GM21367 (cell line): ENCODE data around the gene CDK16.
A peak's percentile ranks its signal among the peaks of the same experiment; 100 is the strongest.

ENCODE experiments used
- ATAC-seq: cut with Tn5 transposase; IDR thresholded peaks from one replicate; pipeline ENCODE4 v1.9.1; 2021; ENCODE audit not compliant: unreplicated experiment

The CDK16 gene

DNA sequence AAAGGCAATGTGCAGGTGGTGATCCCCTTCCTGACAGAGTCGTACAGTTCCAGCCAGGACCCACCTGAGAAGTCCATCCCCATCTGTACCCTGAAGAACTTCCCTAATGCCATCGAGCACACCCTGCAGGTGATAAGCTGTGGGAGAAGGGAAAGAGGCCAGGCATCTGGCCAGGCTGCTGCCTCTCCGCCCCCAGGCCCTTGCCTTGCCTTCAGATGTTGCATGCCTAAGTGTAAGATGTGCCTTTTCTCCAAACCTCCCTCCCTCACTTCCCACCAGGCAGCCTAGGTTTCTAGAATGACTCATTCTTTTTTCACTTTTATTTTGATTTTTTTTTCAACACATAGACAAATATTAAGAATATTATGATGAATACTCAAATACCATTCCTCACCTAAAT, 12.2 kb upstream of the CDK16 start:
- ATAC-seq, result no peak

DNA sequence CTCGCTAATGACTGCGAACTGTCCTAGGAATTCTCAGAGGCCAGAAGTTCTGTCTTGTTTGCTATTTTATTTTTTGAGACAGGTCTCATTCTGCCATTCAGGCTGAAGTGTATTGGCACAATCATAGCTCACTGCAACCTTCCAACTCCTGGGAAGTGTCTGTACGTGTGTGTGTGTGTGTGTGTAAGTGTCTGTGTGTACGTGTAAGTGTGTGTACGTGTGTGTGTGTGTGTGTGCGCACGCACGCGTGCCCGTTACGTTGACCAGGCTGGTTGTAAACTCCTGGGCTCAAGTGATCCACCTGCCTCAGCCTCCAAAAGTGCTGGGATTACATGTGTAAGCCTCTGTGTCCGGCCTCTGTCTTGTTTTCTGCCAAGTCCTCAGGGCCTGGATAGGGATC, 10.4 kb upstream of the CDK16 start:
- ATAC-seq, result no peak

DNA sequence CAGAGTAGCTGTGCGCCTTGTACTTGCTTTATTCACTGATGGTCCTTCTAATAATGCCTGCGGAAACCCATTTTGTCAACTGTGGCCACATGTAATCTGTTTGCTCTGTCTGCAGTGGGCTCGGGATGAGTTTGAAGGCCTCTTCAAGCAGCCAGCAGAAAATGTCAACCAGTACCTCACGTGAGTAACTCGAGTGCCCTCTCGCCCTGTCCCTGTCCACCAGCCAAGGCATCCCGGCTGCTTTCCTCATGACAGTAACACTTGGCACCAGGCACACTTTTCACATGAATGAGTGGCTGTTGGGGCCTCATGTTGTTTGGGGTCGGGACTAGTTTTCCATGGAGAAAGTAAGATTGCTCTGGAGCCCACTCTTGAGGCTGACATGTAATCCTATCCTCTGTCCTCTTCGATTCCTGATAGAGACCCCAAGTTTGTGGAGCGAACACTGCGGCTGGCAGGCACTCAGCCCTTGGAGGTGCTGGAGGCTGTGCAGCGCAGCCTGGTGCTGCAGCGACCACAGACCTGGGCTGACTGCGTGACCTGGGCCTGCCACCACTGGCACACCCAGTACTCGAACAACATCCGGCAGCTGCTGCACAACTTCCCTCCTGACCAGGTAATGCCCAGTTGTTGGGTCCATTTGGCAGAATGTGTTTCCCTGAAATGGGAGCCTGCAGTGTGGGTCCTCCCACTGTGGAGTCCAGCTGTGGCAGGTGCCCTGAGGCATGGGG, 8.8 kb upstream of the CDK16 start:
- ATAC-seq, result no peak

DNA sequence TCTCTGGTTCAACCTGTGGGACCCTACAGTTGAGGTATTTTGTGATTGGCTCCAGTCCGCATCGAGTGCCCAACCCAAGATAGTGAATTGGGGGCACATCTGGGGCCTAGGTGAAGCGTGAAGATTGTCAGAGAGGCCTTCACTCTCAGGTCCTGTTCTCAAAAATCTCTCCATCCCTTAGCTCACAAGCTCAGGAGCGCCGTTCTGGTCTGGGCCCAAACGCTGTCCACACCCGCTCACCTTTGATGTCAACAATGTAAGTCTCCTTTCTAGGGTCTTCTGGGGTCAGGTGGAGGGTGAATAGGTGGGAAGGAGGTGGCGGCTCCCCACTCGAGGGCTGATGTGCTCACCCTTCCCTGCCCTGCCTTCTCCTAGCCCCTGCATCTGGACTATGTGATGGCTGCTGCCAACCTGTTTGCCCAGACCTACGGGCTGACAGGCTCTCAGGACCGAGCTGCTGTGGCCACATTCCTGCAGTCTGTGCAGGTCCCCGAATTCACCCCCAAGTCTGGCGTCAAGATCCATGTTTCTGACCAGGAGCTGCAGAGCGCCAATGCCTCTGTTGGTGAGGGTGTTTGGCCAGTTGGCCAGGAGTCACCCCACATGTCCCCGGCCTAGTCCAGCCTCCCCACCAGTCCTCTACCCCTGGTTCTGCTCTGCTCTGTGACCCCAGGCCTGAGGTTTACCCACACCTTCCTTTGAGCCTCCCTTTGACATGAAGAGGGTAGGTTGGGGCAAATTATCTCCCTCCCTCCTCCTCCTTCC, 7.6 kb upstream of the CDK16 start:
- ATAC-seq, result no peak

DNA sequence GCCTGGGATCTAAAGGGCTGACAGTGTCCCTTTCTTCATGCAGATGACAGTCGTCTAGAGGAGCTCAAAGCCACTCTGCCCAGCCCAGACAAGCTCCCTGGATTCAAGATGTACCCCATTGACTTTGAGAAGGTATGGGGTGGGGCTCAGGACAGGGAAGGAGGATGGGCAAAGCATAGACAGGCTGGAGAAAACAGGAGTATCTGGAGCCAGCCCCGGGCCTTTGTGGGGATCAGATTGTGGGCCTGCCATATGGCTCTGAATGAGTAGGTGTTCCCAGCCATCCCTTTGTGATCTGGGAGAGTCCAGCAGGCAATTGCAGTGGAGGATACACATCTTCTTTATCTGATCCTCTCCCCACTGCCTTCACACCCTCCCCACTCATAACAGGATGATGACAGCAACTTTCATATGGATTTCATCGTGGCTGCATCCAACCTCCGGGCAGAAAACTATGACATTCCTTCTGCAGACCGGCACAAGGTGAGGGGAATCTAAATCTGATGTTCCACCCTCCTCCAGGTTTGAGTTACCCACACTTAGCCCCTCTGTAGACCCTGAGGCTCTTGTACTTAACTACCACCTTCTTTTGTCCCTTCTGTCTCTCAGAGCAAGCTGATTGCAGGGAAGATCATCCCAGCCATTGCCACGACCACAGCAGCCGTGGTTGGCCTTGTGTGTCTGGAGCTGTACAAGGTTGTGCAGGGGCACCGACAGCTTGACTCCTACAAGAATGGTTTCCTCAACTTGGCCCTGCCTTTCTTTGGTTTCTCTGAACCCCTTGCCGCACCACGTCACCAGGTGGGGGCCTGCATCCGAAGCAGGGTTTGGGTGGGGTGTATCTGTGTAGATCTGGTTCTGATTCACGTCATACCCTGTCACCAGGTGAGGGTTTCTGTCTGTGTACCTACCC, 5.8 kb upstream of the CDK16 start:
- ATAC-seq, result no peak

DNA sequence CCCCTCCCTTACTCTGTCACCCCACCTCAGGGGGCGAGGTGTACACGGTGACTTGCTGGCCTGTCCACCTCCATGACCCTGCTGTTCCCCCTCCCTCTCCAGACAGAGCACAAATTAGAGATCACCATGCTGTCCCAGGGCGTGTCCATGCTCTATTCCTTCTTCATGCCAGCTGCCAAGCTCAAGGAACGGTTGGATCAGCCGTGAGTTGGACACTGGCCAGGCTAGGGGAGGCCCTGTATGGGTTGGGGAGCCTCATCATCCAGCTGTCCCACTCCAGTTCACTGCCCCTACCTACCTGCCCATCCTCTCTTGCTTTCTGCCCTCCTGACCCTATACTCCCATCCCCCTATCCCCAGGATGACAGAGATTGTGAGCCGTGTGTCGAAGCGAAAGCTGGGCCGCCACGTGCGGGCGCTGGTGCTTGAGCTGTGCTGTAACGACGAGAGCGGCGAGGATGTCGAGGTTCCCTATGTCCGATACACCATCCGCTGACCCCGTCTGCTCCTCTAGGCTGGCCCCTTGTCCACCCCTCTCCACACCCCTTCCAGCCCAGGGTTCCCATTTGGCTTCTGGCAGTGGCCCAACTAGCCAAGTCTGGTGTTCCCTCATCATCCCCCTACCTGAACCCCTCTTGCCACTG, 3.9 kb upstream of the CDK16 start:
- no peak for ATAC-seq

DNA sequence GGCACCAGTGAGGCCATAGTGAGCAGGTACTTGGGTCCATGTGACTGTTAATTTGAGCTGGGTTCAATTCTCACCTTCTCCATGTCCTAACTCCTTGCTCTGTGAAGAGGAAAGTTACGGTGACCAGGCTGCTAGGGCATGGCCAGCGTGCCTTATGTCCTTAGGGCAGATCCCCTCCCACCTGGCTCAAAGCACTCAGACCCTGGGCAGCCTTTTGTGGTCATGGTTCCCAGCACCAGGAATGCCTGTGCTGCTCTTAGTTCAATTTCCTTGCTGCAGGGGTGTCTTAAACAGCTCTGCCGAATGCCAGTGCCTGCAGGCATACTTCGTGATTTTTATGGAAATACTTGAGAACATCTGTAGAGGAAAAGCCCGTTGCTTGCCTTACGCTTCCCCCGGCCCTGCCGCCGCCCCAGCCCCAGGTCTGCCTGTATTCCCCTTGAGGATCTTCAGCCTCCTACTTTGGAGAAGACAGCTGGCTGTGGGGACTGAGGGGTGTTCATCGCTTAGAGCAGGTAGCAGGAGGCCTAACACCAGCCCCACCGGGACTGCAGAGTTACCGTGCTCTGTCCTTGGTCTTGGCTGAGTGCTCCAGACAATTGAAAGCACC, 3.1 kb upstream of the CDK16 start:
- no peak for ATAC-seq

DNA sequence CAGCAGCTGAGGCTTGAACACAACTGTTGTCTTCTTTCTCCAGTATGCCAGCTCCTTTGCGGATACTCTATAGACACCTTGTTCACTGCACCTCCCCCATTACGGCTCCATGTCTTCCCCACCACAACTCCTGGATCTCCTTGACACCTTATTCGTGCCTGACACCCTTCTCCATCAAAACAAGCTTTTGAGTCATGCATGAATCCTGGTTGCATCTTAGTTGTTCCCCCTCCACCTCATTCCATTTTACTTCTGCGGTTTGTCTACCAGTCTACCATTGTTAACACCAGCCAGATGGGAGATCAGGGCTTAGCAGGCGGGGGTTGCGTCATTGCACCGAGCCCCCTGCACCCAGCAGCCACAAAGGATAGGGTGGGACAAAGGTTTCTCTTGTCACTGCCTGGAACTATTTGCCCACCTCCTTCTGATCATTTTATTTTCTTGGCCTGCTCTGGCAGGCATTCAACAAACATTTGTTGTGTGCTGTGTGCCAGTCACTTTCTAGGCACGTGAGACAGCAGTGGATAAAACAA, 2.0 kb upstream of the CDK16 start:
- no peak for ATAC-seq

DNA sequence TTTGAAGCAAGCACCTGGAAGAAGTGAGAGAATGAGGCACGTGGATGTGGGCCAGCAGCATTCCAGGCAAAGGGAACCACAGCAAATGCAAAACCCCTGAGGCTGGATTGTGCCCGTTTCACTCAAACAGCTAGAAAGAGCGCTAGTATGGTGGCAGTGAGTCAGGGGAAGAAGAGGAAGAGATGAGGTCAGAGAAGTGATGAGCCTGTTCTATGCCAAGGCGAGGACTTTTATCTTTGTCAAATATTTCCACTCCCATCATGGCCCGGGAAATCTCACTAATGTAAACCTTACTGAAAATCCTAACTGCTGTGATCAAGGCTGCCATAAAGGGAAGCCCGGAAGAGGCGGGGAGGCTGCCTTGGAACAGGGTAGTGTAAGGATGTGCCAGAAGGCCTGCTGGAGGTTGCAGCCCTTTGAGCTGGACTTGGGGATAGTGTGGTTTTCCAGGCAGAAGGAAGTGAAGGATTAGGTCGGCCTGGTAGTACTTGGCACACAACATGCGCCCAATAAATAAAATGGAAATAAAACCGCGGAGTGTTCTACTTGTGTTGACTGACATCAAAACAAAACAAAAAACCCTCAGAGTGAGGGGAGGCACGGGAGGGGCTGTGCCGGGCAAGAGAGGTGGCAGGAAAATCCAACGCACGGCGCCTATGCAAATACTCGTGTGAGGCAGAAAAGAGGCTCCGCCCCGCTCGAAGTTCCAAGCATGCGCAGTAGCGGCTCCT, 1.2 kb upstream of the CDK16 start:
- ATAC-seq, result no peak

DNA sequence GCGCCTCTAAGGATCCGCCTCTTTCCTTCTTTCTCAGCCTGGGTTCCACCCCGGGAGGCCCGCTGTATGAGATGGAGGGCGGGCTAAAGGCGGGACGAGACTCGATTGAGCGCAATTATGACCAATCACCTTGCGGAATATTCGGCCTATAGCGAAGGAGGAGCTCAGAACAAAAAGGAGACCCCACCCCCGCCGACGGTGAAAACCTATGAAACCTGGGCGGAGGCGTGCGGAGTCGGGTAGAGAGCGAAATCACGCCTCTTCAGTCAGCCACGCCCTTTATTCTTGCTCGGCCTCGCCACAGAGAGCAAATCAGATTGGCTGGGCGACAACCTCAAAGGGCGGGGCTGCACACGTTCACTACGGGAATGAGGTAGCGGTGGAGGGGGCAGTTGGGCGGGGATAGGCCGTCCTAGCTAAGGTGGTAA, 615 bp upstream of the CDK16 start:
- peak; percentile 75 for ATAC-seq

DNA sequence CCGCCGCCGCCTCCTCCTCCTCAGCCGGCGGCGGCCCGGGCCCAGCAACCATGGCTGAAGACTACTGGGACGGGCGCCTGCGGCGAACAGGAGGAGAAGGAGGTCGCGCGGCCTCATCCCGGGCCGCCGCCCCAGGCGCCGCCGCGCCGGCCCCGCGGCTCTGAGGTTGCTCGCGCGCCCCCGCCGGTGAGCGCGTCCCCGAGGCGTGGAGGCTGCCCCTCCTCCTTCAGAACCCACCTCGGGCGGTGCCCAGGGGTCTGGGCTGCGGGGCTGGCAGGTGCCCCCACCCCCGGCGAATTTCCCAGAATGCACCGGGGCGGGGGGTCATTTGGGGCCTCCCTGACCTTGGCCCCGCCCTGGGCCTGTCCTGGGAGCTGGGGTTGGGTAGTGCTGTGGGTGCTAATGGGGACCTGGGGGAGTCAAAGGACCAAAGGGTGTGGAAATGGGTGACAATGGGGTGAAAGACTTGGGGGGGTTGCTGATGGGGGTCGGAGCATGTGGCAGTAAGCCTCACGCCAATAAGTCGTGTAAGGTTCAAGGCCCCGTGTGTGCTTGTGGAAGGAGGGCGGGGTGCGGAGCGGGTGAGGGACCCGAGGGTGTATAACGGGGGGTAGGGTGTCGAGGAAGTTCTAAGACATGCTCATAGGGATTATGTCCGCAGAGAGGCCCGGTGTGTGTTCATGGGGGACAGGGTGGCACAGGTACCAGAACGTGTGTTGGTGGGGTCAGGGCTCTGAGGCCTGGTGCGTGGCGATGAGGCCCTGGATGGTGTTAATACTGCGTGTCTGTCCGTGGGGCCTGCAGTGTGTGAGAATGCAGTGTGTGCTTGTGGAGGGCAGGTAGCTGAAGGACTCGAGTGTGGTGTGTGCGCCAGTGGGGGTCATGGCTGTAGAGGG, 687 bp downstream of the CDK16 start:
- no peak for ATAC-seq

DNA sequence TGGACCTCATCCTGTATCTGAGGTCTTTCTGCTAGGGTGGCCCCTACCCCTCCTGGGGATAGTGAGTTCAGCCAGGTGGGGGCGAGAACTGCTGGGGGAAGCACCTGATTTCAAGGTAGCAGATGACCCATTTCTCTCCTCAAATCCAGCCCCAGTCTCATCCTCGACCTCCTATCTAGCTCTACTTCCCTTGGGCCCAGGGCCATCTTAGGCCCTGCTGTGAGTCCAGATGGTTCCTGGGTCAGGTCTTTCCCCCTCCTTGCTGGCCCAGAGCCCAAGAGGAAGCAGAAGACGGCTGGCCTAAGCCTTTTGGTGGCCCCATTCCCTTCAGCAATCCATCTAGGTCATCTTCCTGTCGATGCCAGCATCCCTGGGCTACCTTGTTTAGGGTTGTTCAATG, 3.3 kb downstream of the CDK16 start:
- no peak for ATAC-seq

DNA sequence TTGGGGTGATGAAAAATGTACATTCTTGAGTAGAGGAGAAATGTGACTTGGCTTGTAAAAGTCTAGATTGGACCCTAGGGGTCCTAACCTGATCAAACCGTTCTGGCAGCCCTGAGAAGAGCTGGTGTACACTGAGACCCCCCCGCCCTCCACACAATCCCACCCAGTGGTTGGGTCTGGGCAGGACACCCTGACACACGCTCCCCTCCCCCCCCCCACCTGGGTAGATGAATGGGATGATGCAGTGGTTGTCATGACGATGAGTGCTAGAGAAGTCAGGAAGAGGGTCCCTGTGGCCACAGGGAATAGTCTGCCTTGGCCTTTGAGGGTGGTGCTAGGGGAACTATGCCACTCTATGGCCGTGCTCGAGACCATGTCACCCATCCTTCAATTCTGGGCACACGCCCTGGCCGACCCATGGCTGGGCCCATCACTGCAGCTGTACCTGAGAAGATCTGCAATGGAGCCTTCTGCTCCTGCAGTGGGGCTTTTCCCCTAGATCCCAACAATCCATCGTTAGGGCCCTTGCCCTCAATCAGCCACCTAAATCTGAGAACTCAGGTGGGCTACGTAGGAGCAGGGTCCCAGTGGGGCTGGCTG, 4.4 kb downstream of the CDK16 start:
- ATAC-seq, result no peak

DNA sequence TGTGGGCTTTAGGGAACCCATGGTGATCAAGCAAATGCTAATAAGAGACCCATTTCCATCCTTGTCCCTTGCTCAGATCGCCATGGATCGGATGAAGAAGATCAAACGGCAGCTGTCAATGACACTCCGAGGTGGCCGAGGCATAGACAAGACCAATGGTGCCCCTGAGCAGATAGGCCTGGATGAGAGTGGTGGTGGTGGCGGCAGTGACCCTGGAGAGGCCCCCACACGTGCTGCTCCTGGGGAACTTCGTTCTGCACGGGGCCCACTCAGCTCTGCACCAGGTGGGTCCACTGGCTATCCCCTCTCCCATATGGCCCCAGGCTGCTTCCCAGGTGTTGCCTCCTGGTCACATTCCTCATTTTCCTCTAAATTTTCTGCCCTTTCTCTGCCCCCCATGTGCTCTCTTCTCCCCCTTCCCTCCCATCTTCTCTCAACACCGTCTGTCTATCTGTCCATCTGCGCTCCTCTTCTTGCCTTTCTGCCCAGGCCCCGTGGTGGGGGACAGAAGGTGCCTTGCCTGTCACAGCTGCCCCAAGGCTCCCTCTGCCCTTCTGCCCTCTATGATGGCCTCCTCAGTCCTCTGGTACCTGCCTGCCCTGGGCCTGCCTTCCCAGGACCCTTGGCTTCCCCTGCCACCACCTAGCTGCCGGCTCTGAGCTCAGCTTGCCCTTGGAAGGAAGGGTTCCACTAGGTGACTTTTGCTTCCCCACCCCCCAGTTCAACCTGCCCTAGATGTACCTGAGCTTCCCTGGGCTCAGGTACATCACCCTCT, 5.2 kb downstream of the CDK16 start:
- ATAC-seq, result no peak

DNA sequence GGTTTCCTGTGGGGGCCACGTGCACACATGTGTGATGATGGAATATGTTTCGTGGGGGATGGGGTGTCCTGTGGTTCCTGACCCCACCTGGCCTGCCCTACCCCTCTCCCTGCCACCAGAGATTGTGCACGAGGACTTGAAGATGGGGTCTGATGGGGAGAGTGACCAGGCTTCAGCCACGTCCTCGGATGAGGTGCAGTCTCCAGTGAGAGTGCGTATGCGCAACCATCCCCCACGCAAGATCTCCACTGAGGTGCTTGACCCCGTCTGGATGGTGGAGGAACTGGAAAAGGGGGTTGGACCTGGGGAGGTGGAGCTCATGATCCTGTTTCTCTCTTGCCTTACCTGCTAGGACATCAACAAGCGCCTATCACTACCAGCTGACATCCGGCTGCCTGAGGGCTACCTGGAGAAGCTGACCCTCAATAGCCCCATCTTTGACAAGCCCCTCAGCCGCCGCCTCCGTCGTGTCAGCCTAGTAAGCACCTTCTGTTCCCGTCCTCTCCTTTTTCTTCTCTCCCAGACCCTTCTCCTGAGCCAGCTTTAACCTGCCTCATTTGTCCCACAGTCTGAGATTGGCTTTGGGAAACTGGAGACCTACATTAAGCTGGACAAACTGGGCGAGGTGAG, 5.9 kb downstream of the CDK16 start:
- ATAC-seq, result no peak

DNA sequence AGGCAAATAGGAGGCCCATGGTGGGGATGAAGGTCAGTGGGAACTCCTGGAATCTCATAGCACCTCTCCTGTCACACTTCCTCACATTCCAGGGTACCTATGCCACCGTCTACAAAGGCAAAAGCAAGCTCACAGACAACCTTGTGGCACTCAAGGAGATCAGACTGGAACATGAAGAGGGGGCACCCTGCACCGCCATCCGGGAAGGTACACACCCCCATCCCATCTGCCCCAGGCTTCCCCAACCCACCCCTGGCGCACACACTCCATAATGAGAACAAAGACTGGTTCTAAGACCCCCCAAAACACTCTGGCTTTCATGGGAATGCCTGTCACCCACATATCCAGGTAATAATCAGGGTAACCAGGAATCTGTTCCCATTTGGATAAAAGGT, 6.4 kb downstream of the CDK16 start:
- no peak for ATAC-seq

DNA sequence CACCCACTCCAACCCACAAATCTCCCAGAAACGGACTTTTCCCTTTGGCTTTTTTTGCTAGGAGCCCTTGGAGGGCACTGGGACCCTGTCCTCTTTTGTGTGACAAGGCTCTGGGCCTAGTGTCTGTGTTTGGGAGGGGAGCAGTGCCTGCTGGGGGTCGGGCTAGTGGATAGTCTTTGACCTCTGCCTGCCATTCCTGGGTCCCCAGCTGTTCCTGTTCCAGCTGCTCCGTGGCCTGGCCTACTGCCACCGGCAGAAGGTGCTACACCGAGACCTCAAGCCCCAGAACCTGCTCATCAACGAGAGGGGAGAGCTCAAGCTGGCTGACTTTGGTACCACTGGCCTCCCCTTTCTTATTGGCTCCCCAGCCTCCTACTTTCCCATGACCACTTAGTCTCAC, 7.6 kb downstream of the CDK16 start:
- ATAC-seq, result no peak
